Pancreas (tissue), 10 donors: ENCODE data around the gene CLINT1. TPM values are rescaled to one million over a fixed set of nuclear protein-coding genes. Genes with fewer than 3 reads are reported as not detected.

ENCODE experiments used
- ATAC-seq, 4 donors: fragments of 200-7000 bp; cut with Tn5 transposase; one replicate each; pipeline versions ENCODE4 v1.8.0 to v1.9.1; 2020; ENCODE audit warnings: mild to moderate bottlenecking in 4 of 4, moderate library complexity in 4 of 4
- DNase-seq, 6 donors: peaks; one replicate each; pipeline ENCODE4 v3.0.0-alpha.2; 2020
- FAIRE-seq: peaks from 2 replicates; lab custom pipeline; 2012; peaks lifted over from hg19 to GRCh38; lab: Jason Lieb, UNC
- H3K27ac ChIP-seq, 4 donors: fragments of 200-600 bp; sonication (generic); 1 replicate in 3 of 4; 2 replicates in 1 of 4; pipeline versions ENCODE4 v1.5.0 to v1.8.0; 2020
- H3K27me3 ChIP-seq, 4 donors: fragments of 200-600 bp; one replicate each; pipeline ENCODE4 v1.8.0; 2021
- H3K36me3 ChIP-seq, 3 donors: fragments of 200-600 bp; sonication (generic) in 1 of 3; one replicate each; pipeline versions ENCODE4 v1.5.0 to v1.8.0; 2020 to 2021
- H3K4me1 ChIP-seq, 3 donors: fragments of 200-600 bp; one replicate each; pipeline ENCODE4 v1.8.0; 2021
- H3K4me3 ChIP-seq, 4 donors: fragments of 200-600 bp; sonication (generic) in 2 of 4; one replicate each; pipeline versions ENCODE4 v1.5.0 to v1.8.0; 2020 to 2021
- H3K9me3 ChIP-seq, 4 donors: fragments of 200-600 bp; one replicate each; pipeline ENCODE4 v1.8.0; 2021
- WGBS, 2 donors: extraction: QIAGEN DNeasy Blood & Tissue Kit; methylation state at CpG; one replicate each; pipeline ENCODE4 v1.1.7; 2013; 5-methylcytosine and 5-hydroxymethylcytosine counted together
- intact Hi-C, 3 donors: fragments of 100-400 bp; cut with DNase I; formaldehyde crosslinking; loops; one replicate each; pipeline versions ENCODE4 v1.11.1 to v1.14.2; 2022
- polyA plus RNA-seq, 2 donors: library from polyadenylated mRNA; stranded (reverse); fragments of 200-250 nt; gene quantifications; one replicate each; pipeline ENCODE4 v1.2.3, GENCODE V29; 2013
- total RNA-seq, 6 donors: library from RNA; stranded (reverse); fragmentation: NEBNext Ultra II Directional in 4 of 6; extraction: Animal tissue kit (Norgen Biotek cat#: 25700) in 4 of 6; gene quantifications; one replicate each; pipeline versions ENCODE4 v1.2.1 to v1.2.4, GENCODE V29; 2021 to 2023
- TF ChIP-seq, protein P1 (sequence below), 4 donors: fragments of 200-600 bp; sonication (generic) in 3 of 4; IDR thresholded peaks; one replicate each; pipeline versions ENCODE4 v1.5.0 to v1.8.0; 2021; ENCODE audit warnings: antibody characterized with exemption in 4 of 4
- donor health status: healthy with polysubstance abuse.
- donor health status: DM: no; HTN: no; CAD: no; lungs with moderate emphysema.
- donor health status: DM: no; HTN: no; CAD: no.
- donor health status: control.
- donor health status: control.
- donor health status: Bipolar disorder and iron deficiency.
- donor health status: DM: yes; HTN: yes; CAD: no.
- donor health status: DM: no; HTN: no; CAD: no.
- donor health status: DM: no; HTN: no; CAD: no.
- donor health status: DM: yes; HTN: yes; CAD: no.

The CLINT1 gene
- total and polyA plus RNA-seq, 8 donors: 23.5 to 62.5 (median 37.9) TPM

DNA sequence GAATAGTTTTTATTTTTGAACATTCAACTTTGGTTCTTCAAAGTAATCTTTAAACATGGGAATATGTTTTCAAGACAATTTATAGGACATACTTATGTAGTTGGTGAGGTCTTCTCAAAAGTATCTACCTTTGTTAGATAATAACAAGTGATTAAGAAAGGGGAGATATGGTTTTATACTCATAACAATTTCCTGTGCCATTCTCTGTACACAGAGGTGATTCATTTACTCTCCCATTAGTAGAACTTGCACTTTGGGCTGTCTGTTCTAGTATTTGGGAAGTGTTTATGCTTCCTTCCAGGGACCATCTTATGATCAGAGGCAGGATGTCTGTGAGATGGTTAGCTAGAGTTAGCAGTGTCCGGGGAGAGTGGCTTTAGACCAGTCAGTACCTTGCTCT is 100.2 kb downstream of the CLINT1 start:
- DNase-seq (no peak), FAIRE-seq (no peak), ATAC-seq (no peak)
- TF ChIP-seq, protein P1, sequence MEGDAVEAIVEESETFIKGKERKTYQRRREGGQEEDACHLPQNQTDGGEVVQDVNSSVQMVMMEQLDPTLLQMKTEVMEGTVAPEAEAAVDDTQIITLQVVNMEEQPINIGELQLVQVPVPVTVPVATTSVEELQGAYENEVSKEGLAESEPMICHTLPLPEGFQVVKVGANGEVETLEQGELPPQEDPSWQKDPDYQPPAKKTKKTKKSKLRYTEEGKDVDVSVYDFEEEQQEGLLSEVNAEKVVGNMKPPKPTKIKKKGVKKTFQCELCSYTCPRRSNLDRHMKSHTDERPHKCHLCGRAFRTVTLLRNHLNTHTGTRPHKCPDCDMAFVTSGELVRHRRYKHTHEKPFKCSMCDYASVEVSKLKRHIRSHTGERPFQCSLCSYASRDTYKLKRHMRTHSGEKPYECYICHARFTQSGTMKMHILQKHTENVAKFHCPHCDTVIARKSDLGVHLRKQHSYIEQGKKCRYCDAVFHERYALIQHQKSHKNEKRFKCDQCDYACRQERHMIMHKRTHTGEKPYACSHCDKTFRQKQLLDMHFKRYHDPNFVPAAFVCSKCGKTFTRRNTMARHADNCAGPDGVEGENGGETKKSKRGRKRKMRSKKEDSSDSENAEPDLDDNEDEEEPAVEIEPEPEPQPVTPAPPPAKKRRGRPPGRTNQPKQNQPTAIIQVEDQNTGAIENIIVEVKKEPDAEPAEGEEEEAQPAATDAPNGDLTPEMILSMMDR (IDR thresholded peaks at IDR 0.05): no peak
- H3K27ac ChIP-seq: no peak overlapping the region
- peaks cover 0 to 12% (median 0%) of the 10 kb centered on the region in 3 donors for H3K36me3 ChIP-seq
- intact Hi-C loops: no loop called here
- 75 to 79% methylated on average over 1 of the region's 1 CpG for WGBS, 2 donors
- H3K9me3 ChIP-seq: no peaks in the 10 kb centered on the region
- H3K4me3 ChIP-seq: no peak overlapping the region
- H3K27me3 ChIP-seq: no peaks in the 10 kb centered on the region
- H3K4me1 ChIP-seq: no peaks in the 10 kb centered on the region

DNA sequence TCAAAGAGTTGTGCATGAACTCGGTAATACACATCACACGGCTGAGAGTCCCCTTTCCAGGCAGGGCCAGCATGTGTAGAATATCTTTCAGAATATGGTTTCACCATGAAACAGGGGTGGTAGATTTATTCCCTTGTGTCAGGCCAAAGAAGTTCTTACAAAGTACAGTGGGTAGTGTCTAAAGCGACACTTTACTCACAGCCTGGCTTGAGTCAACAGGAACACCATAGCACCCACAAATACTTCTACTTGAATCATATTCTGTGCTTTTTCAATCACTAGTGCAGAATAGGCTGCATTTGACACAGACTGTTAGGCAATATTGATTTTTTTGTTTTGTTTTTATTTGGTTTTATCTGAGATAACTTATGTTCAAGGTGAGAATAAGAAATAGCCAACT is 102.8 kb downstream of the CLINT1 start:
- no peak for ATAC-seq
- Histone ChIP-seq H3K9me3 (no peaks in the 10 kb centered on the region), H3K27ac (no peak overlapping the region), H3K4me1 (no peaks in the 10 kb centered on the region), H3K4me3 (no peak overlapping the region), H3K27me3 (no peaks in the 10 kb centered on the region), H3K36me3 (peaks cover 0 to 23% (median 0%) of the 10 kb centered on the region in 3 donors)
- no peak for FAIRE-seq
- DNase-seq: no peak
- intact Hi-C loops: no loop called here
- 87 to 89% methylated on average over 3 of the region's 3 CpGs for WGBS, 2 donors
- TF ChIP-seq, protein P1 (IDR thresholded peaks at IDR 0.05): no peak

DNA sequence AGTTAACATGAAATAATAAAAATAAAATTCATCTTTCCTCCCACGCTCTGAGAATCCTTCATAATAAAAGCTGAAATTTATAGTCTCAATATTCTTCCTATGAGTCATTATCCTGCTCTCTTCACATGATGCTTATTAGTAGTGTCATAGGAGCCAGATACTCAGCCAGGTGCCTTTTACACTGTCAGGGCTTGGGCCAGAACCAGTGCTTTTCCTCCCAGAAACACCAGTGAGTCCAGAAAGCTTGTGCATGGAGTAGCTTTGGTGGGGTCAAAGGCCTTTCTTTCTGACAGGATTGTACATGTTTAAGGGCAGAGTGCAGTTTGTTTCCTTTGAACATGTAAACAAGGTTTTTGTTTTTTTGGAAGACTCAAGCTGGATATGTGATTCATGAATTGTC is 108.6 kb downstream of the CLINT1 start:
- peaks cover 0 to 21% (median 0%) of the 10 kb centered on the region in 3 donors for H3K36me3 ChIP-seq
- no peak for DNase-seq
- no peak for ATAC-seq
- TF ChIP-seq, protein P1 (IDR thresholded peaks at IDR 0.05): no peak
- H3K9me3 ChIP-seq: no peaks in the 10 kb centered on the region
- FAIRE-seq: no peak
- intact Hi-C loops: no loop called here
- WGBS, 2 donors: 92 to 97% methylated on average over 1 of the region's 1 CpG
- no peak overlapping the region for H3K27ac ChIP-seq
- H3K4me1 ChIP-seq: peaks cover 0 to under 1% (median 0%) of the 10 kb centered on the region in 3 donors
- H3K27me3 ChIP-seq: no peaks in the 10 kb centered on the region
- no peak overlapping the region for H3K4me3 ChIP-seq

DNA sequence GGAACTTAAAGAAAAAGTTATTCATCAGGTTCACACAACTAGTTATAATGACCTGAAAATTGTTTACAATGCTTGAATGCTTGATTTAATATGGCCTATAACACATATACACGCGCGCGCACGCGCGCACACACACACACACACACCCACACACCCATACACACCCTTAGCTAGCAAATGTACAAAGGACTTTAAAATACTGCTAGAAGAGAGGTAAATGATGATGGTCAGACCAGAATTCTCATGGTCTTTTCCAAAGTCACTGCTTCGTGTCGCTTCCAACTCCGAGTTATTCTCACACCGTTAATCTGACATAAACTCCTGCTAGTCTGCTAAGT is 109.5 kb downstream of the CLINT1 start:
- ATAC-seq: no peak
- H3K4me3 ChIP-seq: no peak overlapping the region
- peaks cover 0 to 13% (median 0%) of the 10 kb centered on the region in 3 donors for H3K36me3 ChIP-seq
- no peak for DNase-seq
- no peaks in the 10 kb centered on the region for H3K27me3 ChIP-seq
- TF ChIP-seq, protein P1 (IDR thresholded peaks at IDR 0.05): no peak
- no peaks in the 10 kb centered on the region for H3K9me3 ChIP-seq
- peaks cover 0 to 3% (median 3%) of the 10 kb centered on the region in 3 donors for H3K4me1 ChIP-seq
- no peak overlapping the region for H3K27ac ChIP-seq
- intact Hi-C loops: no loop called here
- no peak for FAIRE-seq
- WGBS, 2 donors: 84 to 86% methylated on average over 11 of the region's 11 CpGs

DNA sequence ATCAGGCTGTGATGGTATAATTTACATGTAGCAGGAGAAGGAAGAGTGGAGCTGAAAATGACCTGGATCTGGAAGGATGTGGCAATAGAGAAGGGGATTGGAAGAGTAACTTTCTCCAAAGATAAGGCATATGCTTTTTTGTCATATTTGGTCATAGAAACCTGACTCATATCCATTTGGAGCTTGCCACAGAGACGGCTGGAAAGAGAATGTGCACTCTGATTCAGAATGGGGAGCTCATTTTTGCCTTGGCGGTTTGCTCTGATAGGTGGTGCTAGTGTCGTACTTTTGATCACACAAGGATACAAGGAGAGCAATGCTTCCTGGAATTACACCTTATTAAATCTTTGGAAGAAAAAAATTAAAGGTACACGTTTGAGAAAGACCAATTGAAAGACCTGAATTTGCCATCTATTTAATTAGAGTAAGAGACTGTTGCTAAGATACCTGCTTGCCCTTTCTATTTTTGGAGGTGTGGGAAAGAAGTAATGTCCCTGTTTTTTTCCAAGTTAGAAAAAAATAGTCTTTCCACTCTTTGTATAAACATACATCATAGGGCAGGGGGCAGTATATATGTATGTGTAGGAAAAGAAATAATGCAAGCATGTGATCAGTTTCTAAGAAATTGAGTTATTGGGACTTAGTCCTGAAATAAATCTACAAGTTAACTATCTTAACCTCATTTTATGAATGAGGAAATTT is 110.0 kb downstream of the CLINT1 start:
- FAIRE-seq: no peak
- peaks cover 0 to 3% (median 3%) of the 10 kb centered on the region in 3 donors for H3K4me1 ChIP-seq
- ATAC-seq: no peak
- TF ChIP-seq, protein P1 (IDR thresholded peaks at IDR 0.05): no peak
- intact Hi-C loops: no loop called here
- H3K27ac ChIP-seq: no peak overlapping the region
- H3K9me3 ChIP-seq: no peaks in the 10 kb centered on the region
- no peak overlapping the region for H3K4me3 ChIP-seq
- no peaks in the 10 kb centered on the region for H3K27me3 ChIP-seq
- peaks cover 0 to 12% (median 0%) of the 10 kb centered on the region in 3 donors for H3K36me3 ChIP-seq
- WGBS, 2 donors: 64 to 70% methylated on average over 4 of the region's 4 CpGs
- DNase-seq: no peak
